Thymus (tissue), 11 donors: ENCODE data around the gene BAIAP3. TPM values are rescaled to one million over a fixed set of nuclear protein-coding genes. Genes with fewer than 3 reads are reported as not detected.

Experiments used
- DNase-seq, 9 donors: peaks; one replicate each; pipeline ENCODE4 v3.0.0-alpha.2; 2013; ENCODE audit warnings: low spot score in 9 of 9, low read depth in 6 of 9, missing footprints in 1 of 9
- H3K27ac ChIP-seq, 2 donors: one replicate each; pipeline ENCODE4 v1.5.1; 2013; ENCODE audit warnings: control low read depth in 1 of 2, low read depth in 1 of 2, low read length in 1 of 2, mild to moderate bottlenecking in 1 of 2, moderate library complexity in 1 of 2
- H3K27me3 ChIP-seq, 2 donors: one replicate each; pipeline ENCODE4 v1.5.1; 2013; ENCODE audit warnings: low read length in 1 of 2; ENCODE audit not compliant: control insufficient read depth in 2 of 2, insufficient read depth in 1 of 2
- H3K36me3 ChIP-seq, 2 donors: one replicate each; pipeline ENCODE4 v1.5.1; 2013; ENCODE audit warnings: low read length in 1 of 2, mild to moderate bottlenecking in 1 of 2, moderate library complexity in 1 of 2; ENCODE audit not compliant: control insufficient read depth in 2 of 2, insufficient read depth in 2 of 2
- H3K4me1 ChIP-seq, 2 donors: one replicate each; pipeline ENCODE4 v1.5.1; 2013; ENCODE audit warnings: low read length in 2 of 2; ENCODE audit not compliant: control insufficient read depth in 2 of 2, insufficient read depth in 2 of 2
- H3K4me3 ChIP-seq, 2 donors: one replicate each; pipeline ENCODE4 v1.5.1; 2013; ENCODE audit warnings: low read length in 2 of 2, control low read depth in 1 of 2, mild to moderate bottlenecking in 1 of 2
- H3K9me3 ChIP-seq, 2 donors: one replicate each; pipeline ENCODE4 v1.5.1; 2013; ENCODE audit warnings: low read length in 1 of 2, mild to moderate bottlenecking in 1 of 2; ENCODE audit not compliant: control insufficient read depth in 2 of 2, insufficient read depth in 1 of 2
- WGBS: extraction: QIAGEN DNeasy Blood & Tissue Kit; methylation state at CpG from one replicate; pipeline ENCODE4 v1.1.7; 2013; 5-methylcytosine and 5-hydroxymethylcytosine counted together
- polyA plus RNA-seq: library from polyadenylated mRNA; stranded (reverse); fragments of 200-250 nt; gene quantifications from one replicate; pipeline ENCODE4 v1.2.3, GENCODE V29; 2013
- total RNA-seq: library from RNA; stranded (reverse); fragments of 120-200 nt; gene quantifications from one replicate; pipeline ENCODE4 v1.2.4, GENCODE V29; 2013
- donor health status: healthy.

The BAIAP3 gene
- total and polyA plus RNA-seq, 2 donors = 0.52 to 5.4 TPM

- Histone ChIP-seq H3K4me3 (no peak overlapping the region), H3K9me3 (no peaks in the 10 kb centered on the region), H3K27ac (no peak overlapping the region), H3K27me3 (no peaks in the 10 kb centered on the region), H3K36me3 (peaks cover 68 to 88% of the 10 kb centered on the region in 2 donors), H3K4me1 (no peaks in the 10 kb centered on the region)
- WGBS = 97% methylated on average over 9 of the region's 9 CpGs
- DNase-seq = no peak
Measured at GRCh38 chr16:1398351-1398750, 64.9 kb downstream of the BAIAP3 start.

Other genes with a start within 250 kb of the BAIAP3 start
- not detected for gene C1QTNF8, start 237.4 kb upstream of the BAIAP3 start, total RNA-seq
- gene C1QTNF8, start 237.4 kb upstream of the BAIAP3 start, polyA plus RNA-seq = 0.05 TPM
- 0.61 TPM for gene CACNA1H, start 180.5 kb upstream of the BAIAP3 start, total RNA-seq
- gene CACNA1H, start 180.5 kb upstream of the BAIAP3 start, polyA plus RNA-seq = 2.6 TPM
- not detected for gene TPSG1, start 108.4 kb upstream of the BAIAP3 start, total RNA-seq
- gene TPSG1, start 108.4 kb upstream of the BAIAP3 start, polyA plus RNA-seq = 0.14 TPM
- gene TPSB2, start 103.5 kb upstream of the BAIAP3 start, total RNA-seq = 0.71 TPM
- gene TPSB2, start 103.5 kb upstream of the BAIAP3 start, polyA plus RNA-seq = 15.5 TPM
- gene TPSAB1, start 92.9 kb upstream of the BAIAP3 start, total RNA-seq = 4.3 TPM
- gene TPSAB1, start 92.9 kb upstream of the BAIAP3 start, polyA plus RNA-seq = 11.1 TPM
- gene TPSD1, start 77.6 kb upstream of the BAIAP3 start, total RNA-seq = 0.14 TPM
- 1.1 TPM for gene TPSD1, start 77.6 kb upstream of the BAIAP3 start, polyA plus RNA-seq
- 58.5 TPM for gene UBE2I, start 24.0 kb upstream of the BAIAP3 start, total RNA-seq
- 105 TPM for gene UBE2I, start 24.0 kb upstream of the BAIAP3 start, polyA plus RNA-seq
- gene TSR3, start 18.2 kb downstream of the BAIAP3 start, total RNA-seq = 38.7 TPM
- gene TSR3, start 18.2 kb downstream of the BAIAP3 start, polyA plus RNA-seq = 46.8 TPM
- 27.8 TPM for gene GNPTG, start 18.3 kb downstream of the BAIAP3 start, total RNA-seq
- gene GNPTG, start 18.3 kb downstream of the BAIAP3 start, polyA plus RNA-seq = 61.3 TPM
- gene UNKL, start 81.1 kb downstream of the BAIAP3 start, total RNA-seq = 10.5 TPM
- 21.9 TPM for gene UNKL, start 81.1 kb downstream of the BAIAP3 start, polyA plus RNA-seq
- gene UQCC4, start 87.1 kb downstream of the BAIAP3 start, total RNA-seq = 20.6 TPM
- 24.4 TPM for gene UQCC4, start 87.1 kb downstream of the BAIAP3 start, polyA plus RNA-seq
- not detected for gene PERCC1, start 97.4 kb downstream of the BAIAP3 start, total RNA-seq
- gene PERCC1, start 97.4 kb downstream of the BAIAP3 start, polyA plus RNA-seq = 0.07 TPM
- 0.71 TPM for gene CCDC154, start 110.9 kb downstream of the BAIAP3 start, total RNA-seq
- gene CCDC154, start 110.9 kb downstream of the BAIAP3 start, polyA plus RNA-seq = 14.0 TPM
- gene CLCN7, start 141.4 kb downstream of the BAIAP3 start, total RNA-seq = 17.5 TPM
- 78.5 TPM for gene CLCN7, start 141.4 kb downstream of the BAIAP3 start, polyA plus RNA-seq
- 0.05 TPM for gene PTX4, start 155.3 kb downstream of the BAIAP3 start, total RNA-seq
- gene PTX4, start 155.3 kb downstream of the BAIAP3 start, polyA plus RNA-seq = 0.05 TPM
- gene TELO2, start 159.7 kb downstream of the BAIAP3 start, total RNA-seq = 14.0 TPM
- gene TELO2, start 159.7 kb downstream of the BAIAP3 start, polyA plus RNA-seq = 97.4 TPM
- 10.3 TPM for gene TMEM204, start 200.0 kb downstream of the BAIAP3 start, total RNA-seq
- gene TMEM204, start 200.0 kb downstream of the BAIAP3 start, polyA plus RNA-seq = 29.3 TPM